Measurements from ENCODE around the gene PNLIP.

Gene PNLIP

GRCh38 chr10:116615199-116615776 lies 69.6 kb downstream of the PNLIP start:
- no peak for TF ChIP-seq CTCF (IDR thresholded peaks at IDR 0.05; ENCODE audit: extremely low read depth, missing control alignments)
- DNase-seq (ENCODE audit: low spot score), result no peak

Measured in GM20000 (cell line).